Islet precursor cell (in vitro differentiated cells): Measurements from ENCODE around the gene USHBP1.
A peak's percentile ranks its signal among the peaks of the same experiment; 100 is the strongest.

Experiments
- DNase-seq: peaks from one replicate; pipeline ENCODE4 v3.0.0-alpha.2; 2018

USHBP1 gene

GRCh38 chr19:17262557-17262956 lies 2.0 kb downstream of the USHBP1 start:
- DNase-seq = no peak

- DNase-seq = peak; percentile 93
Observed at GRCh38 chr19:17260842-17261325, 3.7 kb downstream of the USHBP1 start.

GRCh38 chr19:17259934-17260333 lies 4.6 kb downstream of the USHBP1 start:
- DNase-seq = no peak

- no peak for DNase-seq
Observed at GRCh38 chr19:17259118-17259780, 5.3 kb downstream of the USHBP1 start.

GRCh38 chr19:17256130-17256529 lies 8.4 kb downstream of the USHBP1 start:
- no peak for DNase-seq

- DNase-seq = no peak
Observed at GRCh38 chr19:17255150-17255621, 9.4 kb downstream of the USHBP1 start.

GRCh38 chr19:17254636-17255035 lies 9.9 kb downstream of the USHBP1 start:
- DNase-seq = no peak

GRCh38 chr19:17249887-17250548 lies 14.5 kb downstream of the USHBP1 start:
- no peak for DNase-seq

- peak; percentile 76 for DNase-seq
Observed at GRCh38 chr19:17248011-17248776, 16.4 kb downstream of the USHBP1 start.

- DNase-seq = peak; percentile 90
Observed at GRCh38 chr19:17246681-17247425, 17.7 kb downstream of the USHBP1 start.

- no peak for DNase-seq
Observed at GRCh38 chr19:17245535-17245984, 19.0 kb downstream of the USHBP1 start, which contains the start of gene NR2F6. Gene NR2F6 (minus strand): TSS chr19:17245919. CDS start chr19:17245220, 699 bp downstream.

GRCh38 chr19:17244618-17245534 lies 19.7 kb downstream of the USHBP1 start:
- no peak for DNase-seq

GRCh38 chr19:17243830-17244617 lies 20.5 kb downstream of the USHBP1 start:
- DNase-seq = peak; percentile 80

GRCh38 chr19:17243211-17243829 lies 21.2 kb downstream of the USHBP1 start:
- no peak for DNase-seq

- no peak for DNase-seq
Observed at GRCh38 chr19:17242431-17243208, 21.9 kb downstream of the USHBP1 start.

GRCh38 chr19:17240826-17241399 lies 23.6 kb downstream of the USHBP1 start:
- no peak for DNase-seq

- DNase-seq = no peak
Observed at GRCh38 chr19:17240062-17240752, 24.3 kb downstream of the USHBP1 start.
